Liver (tissue), 9 donors: ENCODE data around the gene CACNA2D1. TPM values are rescaled to one million over a fixed set of nuclear protein-coding genes. Genes with fewer than 3 reads are reported as not detected.

Experiments used
- DNase-seq: peaks from one replicate; pipeline ENCODE4 v3.0.0-alpha.2; 2017; ENCODE audit warnings: low spot score
- H3K27ac ChIP-seq, 2 donors: one replicate each; pipeline ENCODE4 v1.7.0; 2013; ENCODE audit warnings: inconsistent platforms in 2 of 2, low read length in 2 of 2, control low read depth in 1 of 2, low read depth in 1 of 2, mild to moderate bottlenecking in 1 of 2
- H3K27me3 ChIP-seq, 4 donors: one replicate each; pipeline versions ENCODE4 v1.6.1 to v1.7.0; 2013; ENCODE audit warnings: low read length in 3 of 4, inconsistent platforms in 1 of 4, mild to moderate bottlenecking in 1 of 4, moderate library complexity in 1 of 4; ENCODE audit not compliant: control insufficient read depth in 4 of 4, insufficient read depth in 4 of 4
- H3K36me3 ChIP-seq, 4 donors: one replicate each; pipeline versions ENCODE4 v1.6.1 to v1.7.0; 2013; ENCODE audit warnings: low read length in 3 of 4, mild to moderate bottlenecking in 3 of 4, low read depth in 1 of 4, moderate library complexity in 1 of 4; ENCODE audit not compliant: control insufficient read depth in 4 of 4, insufficient read depth in 3 of 4
- H3K4me1 ChIP-seq, 4 donors: one replicate each; pipeline versions ENCODE4 v1.6.1 to v1.7.0; 2013; ENCODE audit warnings: low read length in 3 of 4, mild to moderate bottlenecking in 3 of 4, moderate library complexity in 1 of 4; ENCODE audit not compliant: control insufficient read depth in 4 of 4, insufficient read depth in 4 of 4
- H3K4me3 ChIP-seq, 3 donors: one replicate each; pipeline versions ENCODE4 v1.6.1 to v1.7.0; 2013; ENCODE audit warnings: low read length in 3 of 3, control low read depth in 1 of 3, low read depth in 1 of 3, mild to moderate bottlenecking in 1 of 3
- H3K9ac ChIP-seq, 2 donors: one replicate each; pipeline ENCODE4 v1.7.0; 2013; ENCODE audit warnings: low read length in 2 of 2, mild to moderate bottlenecking in 2 of 2, moderate library complexity in 2 of 2, control low read depth in 1 of 2, low read depth in 1 of 2
- H3K9me3 ChIP-seq, 4 donors: one replicate each; pipeline versions ENCODE4 v1.6.1 to v1.7.0; 2013; ENCODE audit warnings: low read length in 3 of 4; ENCODE audit not compliant: control insufficient read depth in 4 of 4
- EGR1 ChIP-seq, 2 donors: IDR thresholded peaks; 2 replicates each; pipeline ENCODE4 v1.6.1; 2016 to 2018; ENCODE audit warnings: antibody characterized with exemption in 2 of 2, low read depth in 2 of 2
- FOXA1 ChIP-seq: IDR thresholded peaks from 2 replicates; pipeline ENCODE4 v1.6.1; 2016; ENCODE audit warnings: antibody characterized with exemption
- FOXA2 ChIP-seq: IDR thresholded peaks from 2 replicates; pipeline ENCODE4 v1.6.1; 2016; ENCODE audit warnings: antibody characterized with exemption
- GABPA ChIP-seq, 2 donors: IDR thresholded peaks in 1 of 2; conservative IDR thresholded peaks in 1 of 2; 2 replicates each; pipeline ENCODE4 v1.6.1; 2016; ENCODE audit warnings: antibody characterized with exemption in 2 of 2, mild to moderate bottlenecking in 1 of 2, moderate library complexity in 1 of 2
- HNF4A ChIP-seq, 2 donors: conservative IDR thresholded peaks; 2 replicates each; pipeline ENCODE4 v1.6.1; 2016; ENCODE audit warnings: antibody characterized with exemption in 2 of 2, mild to moderate bottlenecking in 2 of 2
- JUND ChIP-seq, 2 donors: IDR thresholded peaks; 2 replicates each; pipeline ENCODE4 v1.6.1; 2016; ENCODE audit warnings: antibody characterized with exemption in 2 of 2
- NR2F2 ChIP-seq: IDR thresholded peaks from 2 replicates; pipeline ENCODE4 v1.6.1; 2016; ENCODE audit warnings: antibody characterized with exemption
- RXRA ChIP-seq, 2 donors: IDR thresholded peaks; 2 replicates each; pipeline ENCODE4 v1.6.1; 2017 to 2018; ENCODE audit warnings: antibody characterized with exemption in 2 of 2, mild to moderate bottlenecking in 1 of 2
- SP1 ChIP-seq: IDR thresholded peaks from 2 replicates; pipeline ENCODE4 v1.6.1; 2018; ENCODE audit warnings: antibody characterized with exemption, mild to moderate bottlenecking
- WGBS: extraction: QIAGEN DNeasy Blood & Tissue Kit; methylation state at CpG from one replicate; pipeline ENCODE4 v1.1.7; 2013; 5-methylcytosine and 5-hydroxymethylcytosine counted together
- polyA plus RNA-seq, 2 donors: library from polyadenylated mRNA; stranded (reverse) in 1 of 2; unstranded in 1 of 2; fragments of 200-250 nt in 1 of 2; fragments of >200 nt in 1 of 2; fragmentation: Nextera tagmentation in 1 of 2; extraction: Ambion mirVana in 1 of 2; gene quantifications; one replicate each; pipeline versions ENCODE4 v1.2.1 to v1.2.3, GENCODE V29; 2013 to 2015
- total RNA-seq, 2 donors: library from RNA; depleted of rRNA; stranded (reverse); fragments of >200 nt; gene quantifications; one replicate each; pipeline ENCODE4 v1.2.3, GENCODE V29; 2014
- TF ChIP-seq, protein P1 (sequence below): IDR thresholded peaks from 2 replicates; pipeline ENCODE4 v1.6.1; 2016; ENCODE audit warnings: antibody characterized with exemption
- TF ChIP-seq, protein P2 (sequence below): IDR thresholded peaks from 2 replicates; pipeline ENCODE4 v1.6.1; 2016; ENCODE audit warnings: antibody characterized with exemption, mild to moderate bottlenecking
- donor health status: healthy.
- donor health status: healthy.
- donor health status: healthy.
- donor health status: healthy.
- donor health status: healthy.

The CACNA2D1 gene
- total and polyA plus RNA-seq, 4 donors: 0.42 to 2.3 (median 0.94) TPM

DNA sequence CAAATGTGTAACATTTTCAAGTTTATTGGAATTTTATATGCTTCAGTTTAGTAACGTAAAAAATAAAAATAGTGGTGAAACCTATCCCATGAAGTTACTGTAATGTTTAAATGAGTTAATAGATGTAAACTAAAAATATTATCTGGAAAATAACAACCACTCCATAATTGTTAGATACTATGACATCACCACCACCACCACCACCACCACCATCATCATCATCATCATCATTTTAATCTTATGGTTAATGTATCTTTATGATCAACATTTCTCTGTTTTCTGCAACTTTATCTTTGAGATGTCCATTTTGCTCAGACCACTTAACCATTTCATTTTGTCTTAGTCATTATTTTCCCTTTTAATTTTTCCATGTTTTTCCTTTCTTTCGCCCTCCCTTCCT lies 23.4 kb upstream of the CACNA2D1 start:
- DNase-seq: no peak
- TF ChIP-seq FOXA1 (no peak), HNF4A (conservative IDR thresholded peaks at IDR 0.05) (no peak)

DNA sequence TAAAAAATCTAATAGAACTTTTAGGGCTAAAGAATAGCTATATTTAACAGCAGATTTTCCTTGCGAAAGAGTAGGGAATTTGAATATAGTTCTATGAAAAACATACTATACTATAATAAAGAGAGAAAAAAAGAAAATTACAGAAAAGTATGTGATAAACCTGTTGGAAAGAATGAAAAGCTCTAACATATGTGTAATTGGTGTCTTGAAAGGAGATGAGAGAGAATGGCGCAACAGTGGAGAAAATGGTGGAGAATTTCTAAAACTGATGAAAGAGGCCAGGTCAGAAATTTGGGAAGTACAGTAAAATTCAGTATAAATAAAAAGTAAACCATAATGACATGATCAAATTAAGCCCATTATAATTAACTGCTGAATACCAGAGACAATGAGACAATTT lies 20.8 kb upstream of the CACNA2D1 start:
- H3K27me3 ChIP-seq: no peaks in the 10 kb centered on the region
- no peaks in the 10 kb centered on the region for H3K36me3 ChIP-seq
- peaks cover 0 to 2% (median 0%) of the 10 kb centered on the region in 4 donors for H3K9me3 ChIP-seq
- H3K27ac ChIP-seq: no peak overlapping the region
- H3K4me3 ChIP-seq: no peak overlapping the region
- no peak for DNase-seq
- H3K9ac ChIP-seq: no peak overlapping the region
- no peaks in the 10 kb centered on the region for H3K4me1 ChIP-seq
- no peak for TF ChIP-seq FOXA1
- no peak for TF ChIP-seq FOXA2
- TF ChIP-seq RXRA (IDR thresholded peaks at IDR 0.05): no peak
- no peak for TF ChIP-seq SP1
- TF ChIP-seq, protein P1, sequence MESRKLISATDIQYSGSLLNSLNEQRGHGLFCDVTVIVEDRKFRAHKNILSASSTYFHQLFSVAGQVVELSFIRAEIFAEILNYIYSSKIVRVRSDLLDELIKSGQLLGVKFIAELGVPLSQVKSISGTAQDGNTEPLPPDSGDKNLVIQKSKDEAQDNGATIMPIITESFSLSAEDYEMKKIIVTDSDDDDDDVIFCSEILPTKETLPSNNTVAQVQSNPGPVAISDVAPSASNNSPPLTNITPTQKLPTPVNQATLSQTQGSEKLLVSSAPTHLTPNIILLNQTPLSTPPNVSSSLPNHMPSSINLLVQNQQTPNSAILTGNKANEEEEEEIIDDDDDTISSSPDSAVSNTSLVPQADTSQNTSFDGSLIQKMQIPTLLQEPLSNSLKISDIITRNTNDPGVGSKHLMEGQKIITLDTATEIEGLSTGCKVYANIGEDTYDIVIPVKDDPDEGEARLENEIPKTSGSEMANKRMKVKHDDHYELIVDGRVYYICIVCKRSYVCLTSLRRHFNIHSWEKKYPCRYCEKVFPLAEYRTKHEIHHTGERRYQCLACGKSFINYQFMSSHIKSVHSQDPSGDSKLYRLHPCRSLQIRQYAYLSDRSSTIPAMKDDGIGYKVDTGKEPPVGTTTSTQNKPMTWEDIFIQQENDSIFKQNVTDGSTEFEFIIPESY: no peak
- TF ChIP-seq EGR1 (IDR thresholded peaks at IDR 0.05; ENCODE audit: low read depth in 2 of 2): no peak
- 94% methylated on average over 2 of the region's 2 CpGs for WGBS

More for the DNA sequence above, 23.4 kb upstream of the CACNA2D1 start:
- 77% methylated on average over 2 of the region's 2 CpGs for WGBS
- Histone ChIP-seq H3K27me3 (no peaks in the 10 kb centered on the region), H3K4me3 (no peak overlapping the region), H3K9me3 (peaks cover 0 to 2% (median 0%) of the 10 kb centered on the region in 4 donors), H3K36me3 (no peaks in the 10 kb centered on the region), H3K27ac (no peak overlapping the region), H3K4me1 (no peaks in the 10 kb centered on the region), H3K9ac (no peak overlapping the region)

DNA sequence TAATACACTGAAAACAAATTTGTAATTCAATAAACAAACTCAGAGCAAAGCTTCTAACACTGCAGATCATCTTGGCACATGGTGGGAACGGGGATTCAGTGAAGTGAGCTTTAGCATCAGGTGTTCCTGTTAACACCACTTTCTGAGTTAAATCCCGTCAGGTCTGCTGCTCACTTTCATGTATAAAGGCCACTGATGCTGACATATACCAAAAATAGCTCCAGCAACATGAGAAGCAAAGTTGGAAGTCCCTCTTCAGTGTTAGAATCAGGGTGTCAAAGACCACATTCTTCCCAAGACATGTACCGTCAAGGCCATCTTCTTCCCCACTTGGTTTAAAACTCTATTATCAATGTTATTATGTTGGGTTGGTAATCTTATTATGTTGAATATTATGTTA lies 11.7 kb upstream of the CACNA2D1 start:
- DNase-seq: no peak
- no peak overlapping the region for H3K27ac ChIP-seq
- H3K4me1 ChIP-seq: no peaks in the 10 kb centered on the region
- H3K36me3 ChIP-seq: no peaks in the 10 kb centered on the region
- no peak overlapping the region for H3K4me3 ChIP-seq
- H3K27me3 ChIP-seq: peaks cover 0 to 8% (median 2%) of the 10 kb centered on the region in 4 donors
- 78% methylated on average over 3 of the region's 3 CpGs for WGBS
- no peak overlapping the region for H3K9ac ChIP-seq
- H3K9me3 ChIP-seq: no peaks in the 10 kb centered on the region
- TF ChIP-seq, protein P2, sequence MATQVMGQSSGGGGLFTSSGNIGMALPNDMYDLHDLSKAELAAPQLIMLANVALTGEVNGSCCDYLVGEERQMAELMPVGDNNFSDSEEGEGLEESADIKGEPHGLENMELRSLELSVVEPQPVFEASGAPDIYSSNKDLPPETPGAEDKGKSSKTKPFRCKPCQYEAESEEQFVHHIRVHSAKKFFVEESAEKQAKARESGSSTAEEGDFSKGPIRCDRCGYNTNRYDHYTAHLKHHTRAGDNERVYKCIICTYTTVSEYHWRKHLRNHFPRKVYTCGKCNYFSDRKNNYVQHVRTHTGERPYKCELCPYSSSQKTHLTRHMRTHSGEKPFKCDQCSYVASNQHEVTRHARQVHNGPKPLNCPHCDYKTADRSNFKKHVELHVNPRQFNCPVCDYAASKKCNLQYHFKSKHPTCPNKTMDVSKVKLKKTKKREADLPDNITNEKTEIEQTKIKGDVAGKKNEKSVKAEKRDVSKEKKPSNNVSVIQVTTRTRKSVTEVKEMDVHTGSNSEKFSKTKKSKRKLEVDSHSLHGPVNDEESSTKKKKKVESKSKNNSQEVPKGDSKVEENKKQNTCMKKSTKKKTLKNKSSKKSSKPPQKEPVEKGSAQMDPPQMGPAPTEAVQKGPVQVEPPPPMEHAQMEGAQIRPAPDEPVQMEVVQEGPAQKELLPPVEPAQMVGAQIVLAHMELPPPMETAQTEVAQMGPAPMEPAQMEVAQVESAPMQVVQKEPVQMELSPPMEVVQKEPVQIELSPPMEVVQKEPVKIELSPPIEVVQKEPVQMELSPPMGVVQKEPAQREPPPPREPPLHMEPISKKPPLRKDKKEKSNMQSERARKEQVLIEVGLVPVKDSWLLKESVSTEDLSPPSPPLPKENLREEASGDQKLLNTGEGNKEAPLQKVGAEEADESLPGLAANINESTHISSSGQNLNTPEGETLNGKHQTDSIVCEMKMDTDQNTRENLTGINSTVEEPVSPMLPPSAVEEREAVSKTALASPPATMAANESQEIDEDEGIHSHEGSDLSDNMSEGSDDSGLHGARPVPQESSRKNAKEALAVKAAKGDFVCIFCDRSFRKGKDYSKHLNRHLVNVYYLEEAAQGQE: no peak

DNA sequence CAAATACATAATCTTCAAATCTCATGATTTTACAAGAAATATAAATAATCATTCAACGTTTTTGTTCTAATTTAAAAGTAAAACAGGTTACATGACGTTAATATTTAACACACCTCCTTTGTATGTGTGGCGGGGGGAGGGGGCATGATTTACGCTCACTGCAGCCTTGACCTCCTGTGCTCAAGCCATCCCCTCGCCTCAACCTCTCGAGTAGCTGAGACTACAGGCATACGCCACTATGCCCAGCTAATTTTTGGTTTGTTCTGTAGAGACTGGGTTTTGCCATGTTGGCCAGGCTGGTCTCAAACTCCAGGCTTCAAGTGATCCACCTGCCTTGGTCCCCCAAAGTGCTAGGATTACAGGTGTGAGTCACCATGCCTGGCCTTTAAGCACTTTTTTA lies 7.2 kb upstream of the CACNA2D1 start:
- H3K4me1 ChIP-seq: no peaks in the 10 kb centered on the region
- H3K9me3 ChIP-seq: no peaks in the 10 kb centered on the region
- H3K36me3 ChIP-seq: no peaks in the 10 kb centered on the region
- H3K27ac ChIP-seq: no peak overlapping the region
- no peak for DNase-seq
- H3K9ac ChIP-seq: no peak overlapping the region
- H3K4me3 ChIP-seq: no peak overlapping the region
- WGBS: 48% methylated on average over 7 of the region's 7 CpGs
- H3K27me3 ChIP-seq: peaks cover 0 to 8% (median 2%) of the 10 kb centered on the region in 4 donors
- TF ChIP-seq GABPA (IDR thresholded peaks at IDR 0.05 in 1 of 2, conservative IDR thresholded peaks at IDR 0.05 in 1 of 2) (no peak), HNF4A (conservative IDR thresholded peaks at IDR 0.05) (no peak), FOXA1 (no peak), RXRA (IDR thresholded peaks at IDR 0.05) (no peak), NR2F2 (no peak), FOXA2 (no peak), JUND (IDR thresholded peaks at IDR 0.05) (no peak)
- TF ChIP-seq, protein P2: no peak
- TF ChIP-seq, protein P1: no peak
